GM20431 (cell line): ENCODE measurements around the gene EEIG1.

ENCODE experiments used
- in situ Hi-C: fragments of 300-500 bp; cut with MseI, MboI; formaldehyde crosslinking; loops from one replicate; pipeline ENCODE4 v1.15.0; 2020; ENCODE audit warnings: low sequenced_read_pairs; ENCODE audit not compliant: unreplicated experiment

EEIG1 gene

DNA sequence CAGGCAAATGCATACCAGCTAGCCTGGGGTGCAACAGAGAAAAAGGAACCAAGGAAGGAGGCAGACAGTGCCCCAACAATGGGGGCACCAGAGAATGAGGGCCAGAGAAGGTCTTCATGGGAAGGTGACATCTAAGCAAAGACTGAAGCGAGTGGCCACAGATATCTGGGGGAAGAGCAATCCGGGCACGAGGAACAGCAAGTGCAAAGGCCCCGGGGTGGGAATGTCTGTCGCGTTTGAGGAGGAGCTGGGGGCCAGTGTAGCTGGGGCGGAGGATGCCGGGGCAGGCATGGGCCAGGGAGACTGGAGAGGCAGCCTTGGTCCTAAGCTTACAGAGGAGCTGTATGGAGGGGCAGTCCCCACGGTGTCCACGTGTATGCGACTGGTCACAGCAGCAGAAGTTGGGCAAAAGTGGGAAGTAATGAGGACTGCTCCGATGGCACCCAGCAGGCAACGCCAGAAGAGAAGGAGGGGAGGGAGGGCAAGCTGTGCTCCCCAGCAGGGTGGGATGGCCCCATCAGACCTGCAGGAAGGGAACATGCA is 19.1 kb downstream of the EEIG1 start:
- in situ Hi-C loops, result no loop called here

DNA sequence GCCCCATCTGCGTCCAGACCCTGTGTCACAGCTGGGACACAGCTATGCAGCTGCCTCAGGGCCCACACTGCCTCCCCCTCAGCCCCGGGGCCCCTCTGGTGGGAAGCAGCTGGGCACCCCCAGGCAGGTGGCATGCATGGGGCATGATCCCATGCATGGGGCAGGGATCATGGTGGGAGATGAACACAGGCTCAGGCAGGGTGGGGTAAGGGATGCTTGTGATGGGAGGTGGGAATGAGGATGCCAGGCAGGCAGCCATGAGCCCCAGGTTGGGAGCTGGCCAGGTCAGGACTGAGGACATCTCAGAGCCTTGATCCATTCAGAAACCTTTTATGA is 19.7 kb downstream of the EEIG1 start:
- in situ Hi-C loops, result no loop called here

DNA sequence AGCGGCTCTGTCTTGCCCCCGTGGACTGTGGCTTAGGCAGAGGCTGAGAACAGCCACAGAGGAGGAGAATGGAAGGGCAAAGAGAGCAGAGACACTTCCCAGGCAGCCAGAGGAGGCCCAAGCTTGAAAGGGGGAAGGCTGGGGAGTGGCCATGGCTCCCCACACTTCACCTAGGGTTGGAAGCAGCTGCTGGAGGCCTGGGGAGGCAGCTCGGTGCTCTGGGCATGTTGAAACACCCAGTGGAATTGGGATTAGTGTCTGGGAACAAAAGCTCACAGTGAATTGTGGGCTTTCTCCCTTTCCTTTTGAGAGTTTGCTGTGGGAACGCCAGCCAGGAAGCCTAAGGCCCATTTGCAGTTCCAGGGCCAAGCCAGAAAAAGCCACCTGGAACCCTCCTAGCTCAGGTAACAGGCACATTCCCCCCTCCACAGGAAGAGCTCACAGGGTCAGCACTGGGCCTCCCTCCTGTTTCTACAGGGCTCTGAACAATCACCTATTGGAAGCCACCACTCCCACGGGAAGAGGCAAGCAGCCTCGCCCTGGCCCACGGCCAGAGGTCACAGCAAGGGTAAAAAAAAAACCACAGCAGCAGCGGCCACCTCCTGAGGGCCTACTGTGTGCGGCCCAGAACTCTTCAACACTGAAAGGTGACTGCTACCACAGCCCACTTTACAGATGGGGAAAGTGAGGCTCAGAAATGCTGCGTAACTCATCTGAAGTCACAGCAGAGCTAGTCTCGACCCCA is 20.2 kb downstream of the EEIG1 start:
- in situ Hi-C loops, result no loop called here

DNA sequence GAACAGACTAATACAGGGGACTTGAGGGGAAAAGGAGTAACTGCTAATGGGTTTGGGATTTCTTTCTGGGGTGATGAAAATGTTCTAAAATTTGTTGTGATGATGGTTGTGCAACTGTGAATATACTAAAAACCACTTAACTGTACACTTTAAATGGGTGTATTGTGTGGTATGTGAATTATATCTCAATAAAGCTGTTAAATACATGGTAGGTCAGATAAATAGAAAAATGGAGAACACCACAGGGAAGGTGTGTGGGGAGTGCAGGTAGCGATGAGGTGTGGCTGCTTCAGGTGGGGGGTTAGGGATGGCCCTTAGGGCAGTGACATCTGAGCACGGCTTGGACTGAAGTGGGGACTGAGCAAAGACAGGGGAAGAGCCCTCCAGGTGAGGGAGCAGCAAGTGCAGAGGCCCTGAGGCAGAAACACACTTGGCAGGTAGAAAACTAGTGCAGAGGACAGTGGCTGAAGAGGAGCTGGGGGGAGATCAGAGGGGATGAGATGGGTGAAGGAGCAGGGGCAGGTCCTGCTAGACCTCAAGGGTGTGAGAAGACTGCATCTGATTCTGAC is 20.9 kb downstream of the EEIG1 start:
- in situ Hi-C loops, result no loop called here

DNA sequence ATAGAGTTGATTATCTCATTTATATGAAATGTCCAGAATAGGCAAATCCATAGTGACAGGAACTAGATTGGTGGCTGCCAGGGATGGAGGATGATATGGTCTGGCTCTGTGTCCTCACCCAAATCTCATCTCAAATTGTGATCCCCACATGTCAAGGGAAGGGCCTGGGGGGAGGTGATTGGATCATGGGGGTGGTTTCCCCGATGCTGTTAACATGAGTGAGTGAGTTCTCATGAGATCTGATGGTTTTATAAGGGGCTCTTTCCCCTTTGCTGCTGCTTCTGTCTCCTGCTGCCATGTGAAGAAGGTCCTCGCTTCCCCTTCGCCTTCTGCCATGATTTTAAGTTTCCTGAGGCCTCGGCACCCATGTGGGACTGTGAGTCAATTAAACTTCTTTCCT is 21.4 kb downstream of the EEIG1 start:
- in situ Hi-C loops, result no loop called here

DNA sequence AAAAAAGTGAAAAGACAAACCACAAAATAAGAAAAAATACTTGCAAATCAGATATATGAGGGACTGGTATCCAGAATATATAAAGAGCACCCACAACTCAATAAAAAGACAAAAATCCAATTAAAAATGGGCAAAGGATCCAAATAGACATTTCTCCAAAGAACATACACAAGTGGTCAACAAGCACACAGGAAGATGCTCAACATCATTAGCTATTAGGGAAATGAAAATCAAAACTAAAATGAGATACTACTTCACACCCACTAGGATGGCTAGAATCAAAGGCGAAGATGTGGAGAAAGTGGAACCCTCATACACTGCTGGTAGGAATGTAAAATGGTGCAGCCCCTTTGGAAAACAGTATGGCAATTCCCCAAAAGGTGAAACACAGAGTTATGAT is 22.1 kb downstream of the EEIG1 start:
- in situ Hi-C loops, result no loop called here

DNA sequence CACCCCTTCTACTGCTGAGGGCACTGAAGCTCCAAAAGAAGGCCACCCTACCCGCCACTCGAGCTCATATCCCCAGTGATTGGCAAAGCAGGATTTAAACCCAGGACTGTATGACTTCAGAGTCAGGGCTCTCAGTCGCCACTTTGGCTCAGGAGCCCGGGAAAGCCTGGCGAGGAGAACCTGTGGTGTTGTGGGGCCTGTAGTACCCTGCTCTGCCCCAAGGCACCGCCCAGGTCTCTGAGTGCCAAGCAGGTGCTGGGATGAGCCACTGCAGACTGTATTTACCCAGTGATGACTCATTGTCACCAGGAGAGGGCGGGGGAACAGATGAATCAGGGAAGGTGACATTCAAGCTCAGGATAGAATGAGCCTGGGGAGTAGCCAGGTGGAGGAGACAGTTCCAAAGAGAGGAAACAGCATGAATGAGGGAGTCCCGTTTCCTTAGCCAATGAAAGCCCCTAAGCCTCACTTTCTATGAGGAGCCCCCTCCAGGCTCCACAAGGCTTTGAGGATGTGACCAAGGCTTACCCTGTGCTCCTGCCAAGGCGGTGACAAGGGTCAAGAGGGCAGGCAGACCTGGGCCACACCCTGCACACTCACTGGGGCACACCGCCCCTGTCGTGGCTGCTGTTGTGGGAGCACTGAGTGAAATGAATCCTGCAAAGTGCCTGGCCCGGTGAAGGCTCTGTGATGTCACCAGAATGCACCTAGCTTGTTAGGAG is 25.3 kb downstream of the EEIG1 start:
- in situ Hi-C loops, result no loop called here

DNA sequence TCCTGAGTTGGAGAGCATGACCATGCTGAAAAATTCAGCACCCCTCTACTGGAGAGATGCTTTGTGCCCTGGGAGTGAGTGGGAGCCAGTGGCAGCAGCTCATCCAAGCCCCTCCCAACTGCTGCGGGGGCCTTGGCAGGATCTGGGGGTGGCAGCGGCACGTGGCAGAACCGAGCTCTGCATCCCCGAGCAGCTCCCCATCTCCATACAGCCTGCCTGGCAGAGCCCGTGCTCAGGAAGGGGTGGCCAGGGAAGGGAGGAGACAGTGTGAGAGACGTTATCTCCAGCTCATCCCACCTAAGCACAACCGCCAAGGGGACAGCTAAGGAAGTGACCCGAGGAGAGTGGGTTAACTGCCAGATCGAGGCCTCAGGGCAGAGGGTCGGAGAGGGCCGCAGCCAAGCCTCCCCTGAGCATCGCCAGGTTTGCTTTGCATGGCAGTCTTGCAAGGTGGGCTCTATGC is 25.9 kb downstream of the EEIG1 start:
- in situ Hi-C loops, result no loop called here

DNA sequence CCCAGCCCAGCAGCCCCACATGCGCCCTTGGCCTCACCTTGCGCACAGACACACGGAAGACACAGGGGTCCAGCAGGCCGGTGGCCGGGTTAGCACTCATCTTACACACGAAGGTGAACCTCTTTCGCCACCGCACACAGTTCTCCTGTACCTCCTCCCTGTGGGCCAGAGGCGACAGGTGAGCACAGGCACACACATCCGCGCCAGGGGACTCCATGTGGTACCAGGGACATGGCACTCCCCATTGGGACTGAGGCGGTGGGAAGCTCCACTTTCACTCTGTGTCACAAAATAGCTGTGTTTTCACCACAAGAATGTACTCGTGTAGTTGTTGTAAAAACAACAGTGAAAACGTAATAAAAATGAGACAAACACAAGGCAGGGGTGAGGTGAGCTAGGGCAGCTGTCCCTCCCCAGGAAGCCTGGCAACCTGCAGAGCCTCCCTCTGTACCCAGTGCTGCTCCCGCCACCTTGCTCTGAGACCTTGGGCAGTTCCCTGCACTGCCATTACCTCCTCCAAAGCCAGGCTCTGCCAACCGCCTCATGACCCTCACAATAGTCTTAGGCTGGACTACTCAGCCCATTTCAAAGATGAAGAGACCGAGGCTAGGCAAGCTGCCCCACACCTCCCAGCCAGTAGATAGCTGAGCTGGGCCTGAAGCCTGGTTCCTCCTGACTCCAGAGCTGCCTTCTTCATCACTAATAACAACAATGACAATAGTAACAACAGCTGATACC is 26.9 kb downstream of the EEIG1 start:
- in situ Hi-C loops, result no loop called here

DNA sequence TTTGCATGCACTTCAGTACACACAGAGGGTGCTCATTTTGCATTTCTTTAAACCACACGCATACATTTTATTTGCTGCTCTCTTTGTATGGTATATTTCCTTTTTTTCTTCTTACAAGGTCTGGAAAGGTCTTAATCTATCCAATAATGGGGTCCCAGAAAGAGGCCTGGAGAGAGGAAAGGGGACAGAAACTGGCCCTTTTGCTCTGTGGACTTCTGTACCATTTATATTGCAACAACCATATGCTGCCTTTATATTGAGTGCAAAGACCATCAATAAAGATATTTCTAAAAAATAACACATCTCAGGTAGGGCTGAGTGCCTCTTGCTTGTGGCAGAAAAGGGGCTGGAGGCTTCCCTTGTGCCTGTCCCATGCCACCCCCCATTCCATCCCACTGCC is 27.6 kb downstream of the EEIG1 start:
- in situ Hi-C loops, result no loop called here

DNA sequence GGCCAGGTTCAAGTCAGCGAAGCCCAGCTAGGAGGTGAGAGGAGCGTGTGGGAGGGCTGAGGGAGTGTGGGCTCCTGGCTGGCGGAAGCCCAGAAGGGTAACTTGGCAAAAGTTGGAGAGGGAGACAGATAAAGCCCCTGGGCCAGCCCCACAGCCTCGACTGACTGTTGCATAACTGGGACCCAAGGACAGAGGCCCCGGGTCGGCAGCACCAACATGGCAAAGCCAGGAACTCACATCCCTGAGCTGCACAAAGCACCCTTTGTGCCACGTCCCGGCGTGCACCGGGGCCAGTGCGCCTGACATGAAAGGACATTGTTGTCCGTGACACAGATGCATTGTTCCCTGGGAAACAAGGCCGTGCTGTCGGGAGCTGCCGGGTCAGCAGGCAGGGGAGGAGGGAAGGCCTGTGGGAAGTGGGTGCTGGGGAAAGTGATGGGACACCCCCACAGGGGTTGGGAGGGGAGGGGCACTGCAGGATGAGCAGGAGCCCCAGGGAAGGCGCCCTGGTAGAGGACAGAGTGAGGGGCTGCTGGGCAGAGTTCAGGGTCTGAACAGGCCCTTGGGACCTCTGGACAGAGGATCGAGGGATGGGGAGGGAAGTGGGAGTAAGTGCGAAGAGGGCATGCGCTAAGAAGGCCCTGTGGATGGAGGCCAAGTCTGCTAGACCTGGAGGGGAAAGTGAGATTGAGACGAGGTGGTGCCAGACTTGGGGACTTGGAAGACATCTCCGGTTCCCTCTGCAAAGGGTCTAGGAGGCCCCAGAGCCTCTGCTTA is 30.1 kb downstream of the EEIG1 start:
- in situ Hi-C loops, result no loop called here

DNA sequence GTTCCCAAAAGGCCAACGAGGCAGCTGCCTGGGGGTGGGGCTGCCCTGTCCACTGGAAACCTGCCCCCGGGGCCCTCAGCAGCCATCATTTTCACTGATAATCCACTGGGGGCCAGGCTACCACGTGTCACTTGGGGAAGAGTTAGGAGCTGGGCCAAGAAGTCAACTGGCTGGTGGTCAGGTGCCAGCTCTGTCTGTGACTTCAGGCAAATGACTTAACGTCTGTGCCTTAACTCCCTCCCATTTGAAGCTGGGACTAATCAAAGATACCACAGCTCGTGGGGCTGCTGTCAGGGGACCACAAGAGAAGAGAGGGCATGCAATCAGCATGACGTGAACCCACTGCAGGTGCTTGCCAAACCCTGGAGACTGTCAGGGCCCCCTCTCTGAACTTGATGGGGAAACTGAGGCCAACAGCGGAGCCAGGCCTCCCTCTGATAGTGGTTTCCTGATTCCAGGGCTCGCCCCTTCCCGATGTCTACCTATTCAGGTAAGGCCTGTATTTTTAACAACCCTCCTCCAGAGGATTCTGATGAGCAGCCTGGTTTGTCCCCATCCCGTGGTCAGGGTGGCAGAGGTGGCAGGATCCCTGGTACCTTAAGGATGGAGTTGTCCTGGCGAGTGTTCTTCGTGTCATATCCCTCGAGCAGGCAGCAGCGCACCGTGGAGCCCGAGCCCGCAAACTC is 30.8 kb downstream of the EEIG1 start:
- in situ Hi-C loops, result no loop called here

DNA sequence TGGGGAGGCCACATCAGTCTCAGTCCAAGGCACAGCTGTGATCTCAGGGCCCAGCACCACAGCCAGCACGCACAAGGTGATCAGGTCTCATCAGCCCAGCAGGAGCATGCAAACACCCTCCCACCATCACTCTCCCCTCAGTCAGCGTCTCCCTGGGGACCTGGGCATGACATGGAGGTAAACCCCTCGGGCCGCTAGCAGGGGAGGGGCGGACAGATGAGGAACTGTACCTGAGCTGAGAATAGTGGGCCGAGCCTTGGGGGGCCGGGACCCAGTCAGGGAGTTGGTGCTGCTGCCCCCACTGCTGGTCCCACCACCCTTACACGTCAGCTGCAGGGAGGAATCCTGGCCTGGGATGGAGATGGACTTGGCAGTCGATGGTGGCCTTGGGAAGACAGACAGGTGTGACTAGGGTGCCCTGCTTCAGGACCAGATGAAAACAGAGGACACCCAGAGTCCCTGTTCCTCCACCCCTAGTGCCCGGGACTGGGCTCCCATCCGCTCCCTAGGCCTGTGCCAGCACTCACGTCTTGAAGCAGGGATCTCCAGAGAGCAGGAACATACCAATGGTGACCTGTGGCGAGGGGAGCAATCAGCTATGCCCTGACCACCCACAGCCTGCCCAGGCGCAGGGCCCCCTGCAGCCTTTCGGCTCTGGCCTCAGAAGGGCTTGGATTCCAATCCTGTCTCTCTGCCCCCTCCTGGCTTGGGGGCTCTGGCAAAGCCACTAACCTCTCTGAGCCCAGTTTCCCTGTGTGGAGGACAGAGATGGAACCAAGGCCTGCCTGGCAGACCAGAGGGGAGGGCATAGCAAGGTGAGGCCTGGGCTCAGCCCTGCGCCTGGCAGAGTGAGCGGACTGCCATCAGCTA is 32.7 kb downstream of the EEIG1 start:
- in situ Hi-C loops, result no loop called here

DNA sequence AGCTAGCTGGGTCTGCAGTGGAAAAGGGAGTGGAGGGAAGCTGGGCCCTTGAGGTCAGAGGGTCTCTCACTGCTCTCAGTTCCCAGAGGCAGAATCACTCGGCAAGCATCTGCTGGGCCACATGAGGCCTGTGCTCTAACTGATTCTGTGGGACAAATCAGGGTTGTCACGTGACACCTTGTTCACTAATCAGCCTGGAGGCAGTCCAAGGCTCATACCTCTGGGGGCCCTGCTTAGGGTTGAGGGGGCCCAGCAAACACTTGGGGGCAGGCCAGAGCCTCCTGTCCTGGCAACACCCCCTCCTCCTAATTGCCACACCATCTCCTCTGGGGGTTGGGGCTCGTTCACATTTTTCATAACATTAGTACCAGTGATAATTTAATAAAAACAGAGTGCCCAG is 34.1 kb downstream of the EEIG1 start:
- in situ Hi-C loops, result no loop called here

DNA sequence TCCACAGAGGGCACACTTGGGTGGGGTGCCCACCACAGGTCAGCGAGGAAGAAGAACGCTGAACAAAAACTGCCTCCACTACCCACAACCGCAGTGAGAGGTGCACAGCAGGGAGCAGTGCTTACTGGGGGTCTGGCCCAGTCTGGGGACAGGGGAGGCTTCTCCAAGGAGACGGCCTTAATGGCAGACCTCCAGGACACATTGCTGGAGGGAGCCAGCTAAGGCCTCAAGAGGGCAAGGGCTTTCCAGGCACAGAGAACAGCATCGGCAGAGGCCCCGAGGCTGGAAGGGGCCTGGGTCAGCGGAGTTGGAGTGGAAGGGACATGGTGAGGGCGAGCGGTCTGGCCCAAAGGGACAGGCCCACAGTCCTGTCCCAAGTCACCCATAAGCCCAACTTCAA is 34.8 kb downstream of the EEIG1 start:
- in situ Hi-C loops, result no loop called here

DNA sequence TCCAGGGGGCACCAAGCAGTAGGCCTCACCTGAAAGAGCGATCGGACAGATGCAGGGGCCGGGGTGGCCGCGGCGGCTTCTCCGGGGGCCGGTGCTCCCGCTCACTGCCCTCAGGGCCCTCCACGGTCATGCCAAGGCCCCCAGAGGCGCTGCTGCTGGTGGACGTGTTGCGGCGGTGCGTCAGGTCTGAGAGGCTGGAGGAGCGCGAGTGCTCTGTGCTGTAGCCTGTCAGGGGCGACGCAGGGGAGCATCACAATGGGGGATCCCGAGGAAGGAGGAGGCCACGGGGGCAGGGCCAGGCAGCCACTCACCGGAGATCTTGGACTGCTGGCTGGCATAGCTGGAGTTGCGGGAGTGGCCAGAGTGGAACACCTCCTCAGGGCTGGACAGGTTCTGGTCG is 35.5 kb downstream of the EEIG1 start:
- in situ Hi-C loops, result no loop called here

DNA sequence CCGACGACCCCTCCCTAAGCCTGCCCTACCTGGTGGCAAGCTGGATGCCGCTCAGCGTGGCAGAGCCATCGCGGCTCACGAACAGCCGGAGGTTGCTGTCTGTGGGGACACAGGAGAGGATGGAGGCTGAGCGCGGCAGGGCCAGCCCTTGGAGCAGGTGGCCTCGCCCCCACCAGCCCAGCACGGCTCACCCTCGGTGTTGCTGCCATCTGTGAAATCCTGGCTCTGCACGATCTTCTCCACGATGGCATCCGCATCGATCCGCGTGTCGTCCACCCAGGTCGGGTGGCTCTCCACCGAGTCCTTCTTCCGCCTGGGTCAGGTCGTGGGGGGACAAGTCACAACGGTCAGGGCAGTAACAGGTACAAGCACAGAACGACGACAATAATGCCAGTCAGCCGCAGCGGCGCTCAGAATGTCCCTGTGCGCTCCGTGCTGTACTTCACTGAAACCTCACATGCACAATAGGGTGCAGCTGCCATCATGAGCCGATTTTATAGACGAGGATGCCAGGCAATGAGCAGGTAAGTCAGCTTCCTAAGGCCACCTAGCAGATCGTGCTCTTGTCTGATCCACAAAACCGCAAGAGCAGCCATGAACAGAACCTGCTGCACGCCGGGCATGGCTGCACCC is 36.1 kb downstream of the EEIG1 start:
- in situ Hi-C loops, result loop anchor here (5.0 kb wide), 1 partner anchor 93 kb away; no protein-coding TSS in a partner anchor

DNA sequence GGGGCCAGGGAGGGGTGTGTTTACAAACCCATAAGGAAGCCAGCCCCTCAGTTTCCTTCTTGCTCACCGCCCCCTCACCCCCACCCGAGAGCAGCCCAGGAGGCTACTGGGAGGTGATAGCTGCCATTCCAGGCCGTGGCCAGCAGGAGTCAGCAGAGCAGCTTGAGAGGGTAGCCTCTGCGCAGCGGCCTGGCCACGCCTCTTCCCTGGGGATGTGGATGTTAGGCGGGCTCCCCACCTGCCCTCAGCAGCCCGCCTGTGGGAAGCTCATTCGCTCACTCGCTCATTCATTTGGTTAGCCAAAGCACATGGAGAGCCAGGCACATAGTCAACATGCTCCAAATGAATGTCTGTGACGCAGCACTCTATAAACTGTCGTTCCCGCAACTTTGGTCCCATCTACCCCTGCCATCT is 37.1 kb downstream of the EEIG1 start:
- in situ Hi-C loops, result loop anchor here (5.0 kb wide), 1 partner anchor 94 kb away; no protein-coding TSS in a partner anchor
